K562 (cell line): ENCODE measurements around the gene RUSC1. TPM values are rescaled to one million over a fixed set of nuclear protein-coding genes. Genes with fewer than 3 reads are reported as not detected.
A peak's percentile ranks its signal among the peaks of the same experiment; 100 is the strongest.

Experiments
- ATF7 ChIP-seq: fragments of 450-650 bp; IDR thresholded peaks from 2 replicates; pipeline ENCODE4 v1.7.1; 2014; ENCODE audit warnings: mild to moderate bottlenecking, moderate library complexity
- BCL6 ChIP-seq: fragments of 250-450 bp; sonication (Bioruptor Pico); IDR thresholded peaks from 2 replicates; pipeline ENCODE4 v1.4.0; 2020
- CBX2 ChIP-seq: fragments of 200-600 bp; sonication (generic); IDR thresholded peaks from one replicate; pipeline ENCODE4 v1.6.1; 2012; ENCODE audit warnings: mild to moderate bottlenecking, low read length, inconsistent platforms; ENCODE audit not compliant: insufficient read depth, poor library complexity, severe bottlenecking
- ELK1 ChIP-seq: sonication (generic); formaldehyde crosslinking; IDR thresholded peaks from 2 replicates; pipeline ENCODE4 v1.8.1; 2022; ENCODE audit warnings: missing genetic modification reagents
- MIER1 ChIP-seq: fragments of 450-650 bp; IDR thresholded peaks from 2 replicates; pipeline ENCODE4 v1.6.1; 2016; ENCODE audit warnings: antibody characterized with exemption, mild to moderate bottlenecking, low read depth
- MNT ChIP-seq, 2 experiments: fragments of 450-650 bp; conservative IDR thresholded peaks; 2 replicates each; pipeline ENCODE4 v1.6.1; 2017; ENCODE audit warnings: mild to moderate bottlenecking in 2 of 2, moderate library complexity in 2 of 2
- POLR2B ChIP-seq: fragments of 450-650 bp; IDR thresholded peaks from 2 replicates; pipeline ENCODE4 v1.6.1; 2018; ENCODE audit warnings: low read depth; ENCODE audit not compliant: partially characterized antibody
- POLR2H ChIP-seq: IDR thresholded peaks from 2 replicates; pipeline ENCODE4 v1.6.1; 2016; ENCODE audit warnings: missing genetic modification characterization, low read depth, mild to moderate bottlenecking, control low read depth, missing compliant biosample characterization, moderate library complexity
- RAD51 ChIP-seq: fragments of 450-650 bp; IDR thresholded peaks from 2 replicates; pipeline ENCODE4 v1.7.1; 2016; ENCODE audit warnings: low read depth, mild to moderate bottlenecking, borderline replicate concordance
- SUPT5H ChIP-seq: fragments of 450-650 bp; IDR thresholded peaks from 2 replicates; pipeline ENCODE4 v1.6.1; 2016
- TAF15 ChIP-seq: fragments of 200-400 bp; formaldehyde crosslinking; IDR thresholded peaks from 2 replicates; pipeline ENCODE4 v1.6.1; 2017; ENCODE audit warnings: mild to moderate bottlenecking, low read depth, low read length, moderate library complexity
- TBP ChIP-seq: optimal IDR thresholded peaks from 2 replicates; pipeline ENCODE3; 2011; ENCODE audit warnings: low read depth, low read length, improper control_type of control experiment
- TRIM25 ChIP-seq: fragments of 450-650 bp; IDR thresholded peaks from 2 replicates; pipeline ENCODE4 v1.7.0; 2016; ENCODE audit warnings: borderline replicate concordance
- ZBTB2 ChIP-seq: fragments of 450-650 bp; IDR thresholded peaks from 2 replicates; pipeline ENCODE4 v1.6.1; 2016; ENCODE audit warnings: antibody characterized with exemption
- ZNF384 ChIP-seq: IDR thresholded peaks from 2 replicates; pipeline ENCODE4 v1.6.1; 2012; ENCODE audit warnings: low read depth, low read length, improper control_type of control experiment
- polyA plus RNA-seq, 8 experiments: library from polyadenylated mRNA; depleted of rRNA in 4 of 8; stranded (reverse) in 5 of 8; unstranded in 3 of 8; fragments of >200 nt; fragmentation: Nextera tagmentation in 2 of 8; fragmentation: Illumina TruSeq in 1 of 8; extraction: Ambion mirVana in 2 of 8; extraction: Trizol in 1 of 8; gene quantifications; 2 replicates each; pipeline versions ENCODE4 v1.2.1 to v1.2.3, GENCODE V29; 2011 to 2014; ENCODE audit warnings: inconsistent platforms in 1 of 8, missing spikeins in 1 of 8
- total RNA-seq, 7 experiments: library from RNA; depleted of rRNA in 6 of 7; stranded (reverse); fragments of >200 nt in 6 of 7; fragmentation: Illumina TruSeq in 2 of 7; extraction: Trizol in 2 of 7; gene quantifications; 2 replicates each; pipeline versions ENCODE4 v1.2.1 to v1.2.3, GENCODE V29; 2011 to 2021; ENCODE audit warnings: low replicate concordance in 1 of 7
- TF ChIP-seq, protein P1 (sequence below): sonication (generic); formaldehyde crosslinking; IDR thresholded peaks from 2 replicates; pipeline ENCODE4 v1.8.1; 2023; ENCODE audit warnings: mild to moderate bottlenecking, missing genetic modification reagents
- TF ChIP-seq, protein P2 (sequence below): fragments of 450-650 bp; IDR thresholded peaks from 2 replicates; pipeline ENCODE4 v1.6.1; 2016; ENCODE audit warnings: low read depth, mild to moderate bottlenecking, moderate library complexity

The RUSC1 gene
- total and polyA plus RNA-seq, 9 of the 15 experiments (the other 6 are each of a cell fraction or from before 2014, with no cell fraction given): 5.7 to 68.3 (median 33.6) TPM

- TF ChIP-seq, protein P1, sequence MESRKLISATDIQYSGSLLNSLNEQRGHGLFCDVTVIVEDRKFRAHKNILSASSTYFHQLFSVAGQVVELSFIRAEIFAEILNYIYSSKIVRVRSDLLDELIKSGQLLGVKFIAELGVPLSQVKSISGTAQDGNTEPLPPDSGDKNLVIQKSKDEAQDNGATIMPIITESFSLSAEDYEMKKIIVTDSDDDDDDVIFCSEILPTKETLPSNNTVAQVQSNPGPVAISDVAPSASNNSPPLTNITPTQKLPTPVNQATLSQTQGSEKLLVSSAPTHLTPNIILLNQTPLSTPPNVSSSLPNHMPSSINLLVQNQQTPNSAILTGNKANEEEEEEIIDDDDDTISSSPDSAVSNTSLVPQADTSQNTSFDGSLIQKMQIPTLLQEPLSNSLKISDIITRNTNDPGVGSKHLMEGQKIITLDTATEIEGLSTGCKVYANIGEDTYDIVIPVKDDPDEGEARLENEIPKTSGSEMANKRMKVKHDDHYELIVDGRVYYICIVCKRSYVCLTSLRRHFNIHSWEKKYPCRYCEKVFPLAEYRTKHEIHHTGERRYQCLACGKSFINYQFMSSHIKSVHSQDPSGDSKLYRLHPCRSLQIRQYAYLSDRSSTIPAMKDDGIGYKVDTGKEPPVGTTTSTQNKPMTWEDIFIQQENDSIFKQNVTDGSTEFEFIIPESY (CRISPR knock-in tag): peak; percentile 60
- TF ChIP-seq BCL6 (CRISPR knock-in tag): no peak
- TF ChIP-seq MIER1: peak; percentile 27; the same call in 1 of the 2 replicates
- peak; percentile 63 for TF ChIP-seq POLR2B
- TF ChIP-seq, protein P2, sequence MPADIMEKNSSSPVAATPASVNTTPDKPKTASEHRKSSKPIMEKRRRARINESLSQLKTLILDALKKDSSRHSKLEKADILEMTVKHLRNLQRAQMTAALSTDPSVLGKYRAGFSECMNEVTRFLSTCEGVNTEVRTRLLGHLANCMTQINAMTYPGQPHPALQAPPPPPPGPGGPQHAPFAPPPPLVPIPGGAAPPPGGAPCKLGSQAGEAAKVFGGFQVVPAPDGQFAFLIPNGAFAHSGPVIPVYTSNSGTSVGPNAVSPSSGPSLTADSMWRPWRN: 0 out of 2 replicates have a peak, but pooled peaks have one; percentile 16
- peak; percentile 7 for TF ChIP-seq TBP
- 0 out of 2 replicates have a peak, but pooled peaks have one; percentile 21 for TF ChIP-seq ZNF384
- TF ChIP-seq TAF15: no peak
- no peak for TF ChIP-seq CBX2
- TF ChIP-seq TRIM25: peak; percentile 84; the same call in 1 of the 2 replicates
- peak; percentile 79 for TF ChIP-seq POLR2H
- TF ChIP-seq ZBTB2: peak; percentile 97
- TF ChIP-seq MNT (conservative IDR thresholded peaks at IDR 0.05): peak; percentile 99
- TF ChIP-seq RAD51: peak; percentile 87
- TF ChIP-seq ATF7: peak; percentile 74; the same call in 1 of the 2 replicates
- TF ChIP-seq SUPT5H: peak; percentile 76
- no peak for TF ChIP-seq ELK1 (CRISPR knock-in tag)
These were observed 47.1 kb upstream of the RUSC1 start, which contains the start of gene CLK2 (continued) for GRCh38 chr1:155273343-155274245.
